ENCODE data around the gene MTUS2.

DNA sequence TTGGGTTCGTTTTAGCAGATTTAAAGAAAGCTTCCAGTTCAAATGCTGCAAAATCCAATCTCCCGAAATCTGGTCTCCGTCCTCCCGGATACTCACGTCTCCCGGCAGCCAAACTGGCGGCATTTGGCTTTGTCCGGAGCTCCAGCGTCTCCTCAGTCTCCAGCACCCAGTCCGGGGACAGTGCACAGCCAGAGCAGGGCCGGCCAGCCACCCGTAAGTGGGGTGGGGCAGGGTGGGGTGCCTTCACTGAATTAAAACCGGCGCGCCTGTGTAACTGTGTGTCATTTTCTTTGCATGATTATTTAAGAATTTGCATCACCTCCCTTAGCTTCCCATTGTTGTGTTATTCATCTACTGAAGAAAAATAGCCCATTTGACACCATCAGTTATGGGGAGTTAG is 280.6 kb downstream of the MTUS2 start:
- TF ChIP-seq CTCF (IDR thresholded peaks at IDR 0.05) (no peak), POLR2A (IDR thresholded peaks at IDR 0.05) (no peak)
